Measurements from ENCODE around the gene SMAD9. TPM values are rescaled to one million over a fixed set of nuclear protein-coding genes. Genes with fewer than 3 reads are reported as not detected.

SMAD9 gene
- total RNA-seq, 4 donors from 2014 or later = 4.8 to 10.7 (median 6.6) TPM

DNA sequence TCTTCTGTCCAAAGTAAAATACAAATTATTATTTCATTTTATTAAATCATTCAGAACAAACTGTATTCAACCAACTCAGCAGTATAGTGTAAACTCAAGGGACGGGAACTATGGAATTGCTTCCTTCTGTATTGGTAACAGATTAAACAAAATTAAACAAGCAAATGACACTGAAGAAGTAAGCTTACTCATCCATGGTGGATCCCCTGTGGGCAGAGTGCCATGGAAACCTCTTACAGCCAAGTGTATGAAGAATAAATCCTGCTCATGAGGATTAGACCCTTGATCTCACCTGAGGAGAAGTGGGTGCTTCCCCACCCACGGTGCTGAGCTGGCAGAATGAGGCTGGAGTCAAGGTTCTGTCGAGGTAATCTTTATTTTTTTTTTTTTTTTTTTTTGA, 119.0 kb downstream of the SMAD9 start:
- TF ChIP-seq, protein P1, sequence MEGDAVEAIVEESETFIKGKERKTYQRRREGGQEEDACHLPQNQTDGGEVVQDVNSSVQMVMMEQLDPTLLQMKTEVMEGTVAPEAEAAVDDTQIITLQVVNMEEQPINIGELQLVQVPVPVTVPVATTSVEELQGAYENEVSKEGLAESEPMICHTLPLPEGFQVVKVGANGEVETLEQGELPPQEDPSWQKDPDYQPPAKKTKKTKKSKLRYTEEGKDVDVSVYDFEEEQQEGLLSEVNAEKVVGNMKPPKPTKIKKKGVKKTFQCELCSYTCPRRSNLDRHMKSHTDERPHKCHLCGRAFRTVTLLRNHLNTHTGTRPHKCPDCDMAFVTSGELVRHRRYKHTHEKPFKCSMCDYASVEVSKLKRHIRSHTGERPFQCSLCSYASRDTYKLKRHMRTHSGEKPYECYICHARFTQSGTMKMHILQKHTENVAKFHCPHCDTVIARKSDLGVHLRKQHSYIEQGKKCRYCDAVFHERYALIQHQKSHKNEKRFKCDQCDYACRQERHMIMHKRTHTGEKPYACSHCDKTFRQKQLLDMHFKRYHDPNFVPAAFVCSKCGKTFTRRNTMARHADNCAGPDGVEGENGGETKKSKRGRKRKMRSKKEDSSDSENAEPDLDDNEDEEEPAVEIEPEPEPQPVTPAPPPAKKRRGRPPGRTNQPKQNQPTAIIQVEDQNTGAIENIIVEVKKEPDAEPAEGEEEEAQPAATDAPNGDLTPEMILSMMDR (IDR thresholded peaks at IDR 0.05; ENCODE audit: low read depth) = no peak

DNA sequence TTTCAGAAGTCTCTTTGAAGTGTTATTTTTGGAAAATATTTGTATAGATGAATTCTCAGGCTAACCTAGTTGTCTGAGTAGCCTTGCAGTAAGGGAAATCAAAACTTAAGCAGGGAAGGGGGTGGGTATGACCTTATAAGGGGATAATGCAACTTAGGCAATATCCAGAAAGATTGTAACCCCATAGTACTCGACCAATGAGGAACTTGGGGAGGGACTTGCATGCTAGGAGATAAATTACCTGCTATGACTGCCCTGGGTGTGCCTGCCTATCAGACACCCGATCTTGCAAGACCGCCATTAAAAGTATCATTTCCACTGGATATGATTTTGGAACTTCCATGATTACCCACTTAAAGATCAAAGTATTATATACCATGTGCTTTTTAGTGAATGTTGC, 124.0 kb downstream of the SMAD9 start:
- TF ChIP-seq, protein P1 (IDR thresholded peaks at IDR 0.05; ENCODE audit: low read depth) = no peak

DNA sequence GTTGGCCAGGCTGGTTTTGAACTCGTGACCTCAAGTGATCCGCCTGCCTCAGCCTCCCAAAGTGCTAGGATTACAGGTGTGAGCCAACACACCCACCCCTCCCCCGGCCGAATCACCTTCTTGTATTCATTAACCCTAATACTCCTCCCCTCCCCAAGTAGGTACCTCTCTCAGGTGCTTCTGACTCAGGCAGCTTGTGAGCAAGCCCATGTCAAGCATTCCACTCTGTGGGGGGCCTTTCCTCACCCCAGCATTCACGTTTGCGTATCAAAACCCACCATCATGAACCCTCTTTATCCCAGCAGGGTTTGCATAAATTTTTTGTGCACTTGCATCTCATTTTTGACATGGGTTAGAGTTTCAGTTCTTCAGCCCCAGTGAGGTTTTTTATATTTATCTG, 124.6 kb downstream of the SMAD9 start:
- TF ChIP-seq, protein P1 (IDR thresholded peaks at IDR 0.05; ENCODE audit: low read depth) = no peak

Other genes with a start within 250 kb of the SMAD9 start
- gene SERTM1, start 246.2 kb downstream of the SMAD9 start, total RNA-seq = 1 to 10 TPM in 1 of 4 donors, under 1 TPM in 1, not detected in 2; 0.17 to 1.1 TPM
- 1 to 10 TPM; 3.6 to 8.3 (median 5.1) TPM for gene RFXAP, start 101.0 kb downstream of the SMAD9 start, total RNA-seq
- 10 to 100 TPM; 19.6 to 54.8 (median 31.0) TPM for gene ALG5, start 79.1 kb upstream of the SMAD9 start, total RNA-seq
- 10 to 100 TPM; 21.5 to 30.8 (median 25.2) TPM for gene EXOSC8, start 80.5 kb upstream of the SMAD9 start, total RNA-seq
- gene SUPT20H, start 139.4 kb upstream of the SMAD9 start, total RNA-seq = 10 to 100 TPM; 41.6 to 47.3 (median 44.2) TPM
- gene CSNK1A1L, start 185.4 kb upstream of the SMAD9 start, total RNA-seq = not detected

Measured in subcutaneous adipose tissue (tissue), 4 donors.